HG03025 (cell line): Measurements from ENCODE around the gene CPNE2.
"Not testable (repeated sequence)": the region's sequence is repeated elsewhere in the genome, so short reads cannot be mapped to it uniquely, and the experiment has no call there.

Experiments
- ATAC-seq: cut with Tn5 transposase; IDR thresholded peaks from one replicate; pipeline ENCODE4 v1.9.1; 2021; ENCODE audit warnings: mild to moderate bottlenecking, moderate library complexity; ENCODE audit not compliant: unreplicated experiment, low FRiP score

The CPNE2 gene

DNA sequence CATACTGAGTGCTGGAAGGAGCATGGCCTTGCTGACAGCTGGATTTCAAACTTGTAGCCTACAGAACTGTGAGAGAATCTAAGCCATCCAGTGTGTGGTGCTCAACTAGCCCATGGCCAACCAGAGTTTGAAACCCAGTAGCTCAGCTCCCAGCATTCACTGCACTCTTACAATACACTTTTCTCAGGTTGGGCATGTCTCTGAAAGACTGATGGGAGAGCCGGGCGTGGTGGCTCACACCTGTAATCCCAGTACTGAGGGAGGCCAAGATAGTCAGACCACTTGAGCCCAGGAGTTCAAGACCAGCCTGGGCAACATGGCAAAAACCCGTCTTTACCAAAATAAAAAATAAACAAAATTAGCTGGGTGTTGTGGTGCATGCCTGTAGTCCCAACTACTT is 3.8 kb downstream of the CPNE2 start:
- ATAC-seq: no peak

DNA sequence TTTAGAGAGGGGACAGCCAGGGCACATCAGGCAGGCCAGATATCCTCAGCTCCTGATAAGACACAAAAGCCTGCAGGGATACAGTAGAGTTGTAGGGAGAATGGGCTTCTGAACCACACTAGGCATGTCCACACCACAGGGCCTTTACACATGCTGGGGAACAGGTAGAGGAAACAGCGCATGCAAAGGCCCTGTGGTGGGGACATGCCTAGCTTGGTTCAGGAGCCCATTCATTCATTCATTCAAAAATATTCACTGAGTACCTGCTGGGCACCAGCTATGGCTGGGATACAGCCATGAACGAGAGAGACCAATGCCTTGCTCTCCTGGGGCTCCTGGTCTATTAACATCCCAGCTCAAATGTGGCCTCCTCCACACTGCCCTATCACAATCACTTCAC is 4.4 kb downstream of the CPNE2 start:
- no peak for ATAC-seq

DNA sequence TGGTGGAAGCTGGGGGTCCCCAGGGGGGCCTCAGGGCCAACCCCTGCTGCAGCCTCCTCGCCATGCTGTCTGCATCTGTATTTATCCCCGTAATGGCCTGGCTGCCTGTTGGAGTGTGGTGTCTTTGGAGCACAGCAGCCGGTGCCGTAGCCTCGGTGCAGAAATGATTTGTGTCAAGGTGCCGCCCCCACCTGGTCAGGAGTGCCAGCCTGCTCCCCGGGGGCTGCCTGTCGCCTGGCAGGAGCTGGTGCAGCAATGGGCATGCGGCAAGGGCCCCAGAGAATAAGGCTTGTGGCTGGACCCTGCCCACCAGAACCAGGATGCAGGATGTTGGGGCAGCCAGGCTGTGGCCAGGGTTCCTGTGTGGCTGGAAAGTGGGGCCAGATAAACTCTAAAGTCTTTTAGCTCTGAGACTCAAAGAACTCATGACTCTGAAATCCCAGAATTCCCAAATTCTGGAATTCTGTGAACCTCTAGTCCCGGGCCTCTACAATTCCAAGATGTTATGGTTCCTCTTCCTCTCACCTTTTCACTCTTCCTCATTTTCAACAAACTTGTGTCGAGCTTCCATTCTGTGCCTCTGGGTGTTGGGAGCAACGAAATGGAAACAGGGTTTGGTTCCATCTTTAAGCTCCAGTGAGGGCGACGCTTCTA is 5.9 kb downstream of the CPNE2 start:
- no peak for ATAC-seq

DNA sequence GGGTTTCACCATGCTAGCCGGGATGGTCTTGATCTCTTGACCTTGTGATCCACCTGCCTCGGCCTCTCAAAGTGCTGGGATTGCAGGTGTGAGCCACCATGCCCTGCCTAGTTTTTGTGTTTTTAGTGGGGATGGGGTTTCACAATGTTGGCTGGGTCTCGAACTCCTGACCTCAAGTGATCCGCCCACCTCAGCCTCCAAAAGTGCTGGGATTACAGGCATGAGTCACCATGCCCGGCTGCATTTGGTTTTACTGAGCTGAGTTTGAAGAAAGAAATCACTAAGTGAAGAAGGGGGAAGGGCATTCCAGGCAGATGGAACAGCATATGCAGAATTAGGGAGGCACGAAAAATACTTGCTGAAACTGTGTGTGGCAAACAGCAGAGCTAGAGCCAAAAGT is 7.6 kb downstream of the CPNE2 start:
- not testable (repeated sequence) for ATAC-seq

DNA sequence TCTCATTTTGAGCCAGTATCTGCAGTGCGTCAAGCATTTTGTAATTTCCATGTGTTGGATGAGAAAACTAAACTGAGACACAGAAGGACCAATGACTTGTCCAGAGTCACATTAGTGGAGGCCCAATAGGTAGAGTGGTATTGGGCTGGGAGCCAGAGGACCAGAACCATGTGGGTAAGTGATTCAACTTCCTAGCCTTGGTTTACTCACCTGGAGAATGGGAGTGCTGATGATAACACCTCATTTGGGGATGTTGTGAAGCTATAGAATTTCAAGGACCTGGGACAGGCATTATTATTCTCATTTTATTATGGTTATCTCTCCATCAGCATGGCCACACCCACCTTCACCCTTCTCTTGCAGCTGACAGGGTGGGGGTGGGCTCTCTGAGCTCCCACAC is 8.1 kb downstream of the CPNE2 start:
- no peak for ATAC-seq

DNA sequence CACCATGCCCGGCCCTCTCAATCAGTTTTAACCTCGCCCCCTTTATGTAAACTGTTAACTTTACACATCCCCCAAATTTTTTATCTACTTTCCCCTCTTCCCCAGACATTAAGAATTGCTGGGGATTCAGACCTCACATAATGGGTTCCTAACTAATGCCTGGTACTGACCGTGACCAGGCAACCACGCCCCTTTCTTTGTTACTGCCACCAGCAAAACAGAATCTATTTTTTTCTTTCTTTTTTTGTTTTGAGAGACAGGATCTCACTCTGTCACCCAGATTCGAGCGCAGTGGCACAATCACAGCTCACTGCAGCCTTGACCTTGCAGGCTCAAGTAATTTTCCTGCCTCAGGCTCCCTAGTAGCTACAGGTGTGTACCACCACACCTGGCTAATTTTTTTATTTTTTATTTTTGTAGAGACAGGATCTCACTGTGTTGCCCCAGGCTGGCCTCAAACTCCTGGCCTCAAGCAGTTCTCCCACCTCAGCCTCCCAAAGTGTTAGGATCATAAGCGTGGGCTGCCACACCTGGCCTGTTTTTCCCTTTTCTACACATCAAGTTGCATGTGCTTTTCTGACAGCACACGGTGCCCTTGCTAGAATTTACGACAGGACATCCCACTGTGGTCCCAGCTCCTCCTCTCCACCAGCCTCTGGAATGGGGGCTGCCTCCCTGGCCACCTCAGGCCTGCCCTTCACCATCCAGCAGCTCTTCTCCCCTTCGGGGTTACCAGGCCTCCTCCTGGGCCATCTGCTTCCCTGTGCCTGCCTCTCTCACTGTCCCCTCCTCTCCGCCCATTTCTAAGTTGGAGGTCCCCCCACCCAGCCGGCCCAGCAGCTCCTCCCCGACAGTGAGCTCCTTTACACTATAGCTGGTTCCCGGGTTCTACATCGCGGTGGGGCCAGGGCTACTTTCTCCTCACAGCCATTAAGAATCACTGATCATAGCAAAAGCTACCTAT is 10.8 kb downstream of the CPNE2 start:
- no peak for ATAC-seq

DNA sequence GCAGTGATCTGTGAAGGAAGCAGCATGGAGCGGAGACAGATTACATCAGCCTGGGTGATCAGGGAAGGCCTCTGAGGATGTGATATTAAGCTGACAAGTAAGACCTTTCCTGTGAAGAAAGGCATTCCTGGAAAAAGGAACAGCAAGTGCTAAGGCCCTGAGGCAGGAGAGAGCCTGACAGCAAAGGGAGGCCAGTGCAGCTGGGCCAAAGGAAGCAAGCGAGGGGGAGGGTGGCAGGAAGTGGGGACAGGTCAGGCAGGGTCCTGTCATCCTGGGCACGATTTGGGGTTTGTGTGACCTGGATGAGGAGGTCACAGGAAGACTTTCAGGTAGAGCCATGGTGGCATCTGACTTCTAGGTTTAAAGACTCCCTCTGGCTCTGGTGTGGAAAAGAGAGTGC is 12.3 kb downstream of the CPNE2 start:
- ATAC-seq: no peak

DNA sequence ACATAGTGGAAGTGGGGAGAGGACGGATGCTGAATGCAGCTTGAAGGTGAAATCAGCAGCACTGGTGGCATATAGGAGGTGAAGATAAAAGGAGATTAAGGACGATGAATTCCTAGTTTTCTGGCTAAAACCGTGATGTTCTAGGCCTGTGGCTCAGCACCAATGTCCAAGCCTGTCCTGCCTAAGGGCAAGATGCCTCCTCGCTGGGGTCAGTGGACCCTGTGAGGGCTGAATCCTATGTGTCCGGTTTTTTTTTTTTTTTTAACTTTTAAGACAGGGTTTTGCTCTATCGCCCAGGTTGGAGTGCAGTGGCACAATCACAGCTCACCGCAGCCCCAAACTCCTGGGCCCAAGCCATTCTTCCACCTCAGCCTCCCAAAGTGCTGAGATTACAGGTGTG is 12.8 kb downstream of the CPNE2 start:
- ATAC-seq: no peak

DNA sequence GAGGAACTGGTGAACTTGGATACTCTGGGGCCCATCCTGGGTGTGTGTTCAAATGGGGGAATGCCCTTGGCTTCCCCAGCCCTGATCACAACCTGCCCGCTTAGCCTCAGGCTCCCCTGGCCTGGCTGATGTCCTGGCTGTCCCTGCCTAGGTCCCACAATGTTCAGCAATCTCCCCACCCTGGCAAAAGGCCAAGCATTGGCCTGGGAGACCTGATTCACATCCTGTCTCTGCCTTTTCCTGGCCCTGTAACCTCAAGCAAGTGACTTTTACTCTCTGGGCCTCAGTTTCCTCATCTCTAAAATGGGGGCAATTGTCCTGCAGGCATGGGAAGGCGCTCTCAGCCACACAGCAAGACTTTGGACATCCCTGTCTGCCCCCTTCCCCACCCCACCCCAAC is 14.4 kb downstream of the CPNE2 start:
- no peak for ATAC-seq

DNA sequence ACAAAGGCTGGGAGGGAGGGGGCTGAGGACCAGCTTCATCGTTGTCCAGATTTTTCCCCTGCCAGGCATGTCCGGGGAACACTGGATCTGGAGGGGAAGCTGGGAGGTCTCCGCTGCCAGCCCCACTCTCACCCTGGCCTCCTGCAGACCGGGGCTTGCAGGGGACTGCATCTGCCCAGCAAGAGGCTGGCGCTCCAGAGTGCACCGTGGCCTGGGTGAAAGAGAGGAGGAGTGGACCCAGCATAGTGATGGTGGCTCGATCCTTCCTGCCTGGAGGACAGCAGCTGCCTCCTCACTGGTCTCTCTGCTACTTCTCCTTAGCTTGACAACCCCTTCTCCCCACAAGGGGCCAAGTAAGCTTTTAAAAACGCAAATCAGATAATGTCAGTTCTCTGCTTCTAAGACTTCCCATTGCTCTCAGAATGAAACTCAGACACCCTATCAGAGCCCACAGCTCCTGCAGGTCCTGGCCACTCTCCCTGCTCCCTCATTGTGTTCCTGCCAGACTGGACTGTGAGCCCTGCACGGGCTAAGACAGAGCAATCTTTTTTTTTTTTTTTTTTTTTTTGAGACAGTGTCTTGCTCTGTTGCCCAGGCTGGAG is 15.0 kb downstream of the CPNE2 start:
- ATAC-seq: no peak

DNA sequence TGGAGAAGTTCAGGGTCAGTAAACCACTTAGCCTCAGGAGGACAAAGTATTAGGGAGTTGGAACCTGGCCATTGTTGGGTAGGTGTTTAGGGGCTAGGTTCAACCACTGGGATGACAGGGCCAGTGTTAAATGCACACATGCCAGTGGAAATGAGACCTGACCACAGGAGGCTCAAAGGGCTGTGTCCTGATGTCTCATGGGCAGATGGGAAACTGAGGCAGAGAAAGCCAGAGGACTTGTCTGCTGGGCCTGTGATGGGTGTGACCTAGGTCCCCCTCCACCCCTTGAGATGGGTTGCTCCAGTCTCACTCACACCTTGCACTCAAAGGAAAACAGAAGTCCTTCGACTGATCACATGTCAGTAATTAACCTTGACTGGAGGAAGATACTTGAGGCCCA is 16.0 kb downstream of the CPNE2 start:
- ATAC-seq: no peak

DNA sequence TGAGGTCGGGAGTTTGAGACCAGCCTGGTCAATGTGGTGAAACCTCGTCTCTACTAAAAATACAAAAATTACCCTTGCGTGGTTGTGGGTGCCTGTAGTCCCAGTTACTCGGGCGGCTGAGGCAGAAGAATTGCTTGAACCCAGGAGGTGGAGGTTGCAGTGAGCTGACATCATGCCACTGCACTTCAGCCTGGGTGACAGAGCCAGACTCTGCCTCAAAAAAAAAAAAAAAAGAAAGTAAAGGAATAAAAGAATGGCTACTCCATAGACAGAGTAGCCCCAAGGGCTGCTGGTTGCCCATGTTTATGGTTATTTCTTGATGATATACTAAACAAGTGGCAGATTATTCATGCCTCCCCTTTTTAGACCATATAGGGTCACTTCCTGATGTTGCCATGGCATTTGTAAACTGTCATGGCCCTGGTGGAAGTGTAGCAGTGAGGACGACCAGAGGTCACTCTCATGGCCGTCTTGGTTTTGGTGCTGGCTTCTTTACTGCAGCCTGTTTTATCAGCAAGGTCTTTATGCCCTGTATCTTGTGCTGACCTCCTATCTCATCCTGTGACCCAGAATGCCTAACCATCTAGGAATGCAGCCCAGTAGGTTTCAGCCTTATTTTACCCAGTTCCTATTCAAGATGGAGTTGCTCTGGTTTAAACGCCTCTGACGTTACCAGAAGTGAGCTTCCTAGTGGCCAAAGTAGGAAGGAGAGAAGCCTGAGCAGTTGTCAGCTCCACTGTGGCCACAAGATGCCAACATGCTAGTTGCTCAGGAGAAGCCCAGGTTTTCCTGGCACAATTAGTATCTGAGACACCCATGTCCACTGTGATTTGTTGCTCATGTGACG is 17.1 kb downstream of the CPNE2 start:
- not testable (repeated sequence) for ATAC-seq

DNA sequence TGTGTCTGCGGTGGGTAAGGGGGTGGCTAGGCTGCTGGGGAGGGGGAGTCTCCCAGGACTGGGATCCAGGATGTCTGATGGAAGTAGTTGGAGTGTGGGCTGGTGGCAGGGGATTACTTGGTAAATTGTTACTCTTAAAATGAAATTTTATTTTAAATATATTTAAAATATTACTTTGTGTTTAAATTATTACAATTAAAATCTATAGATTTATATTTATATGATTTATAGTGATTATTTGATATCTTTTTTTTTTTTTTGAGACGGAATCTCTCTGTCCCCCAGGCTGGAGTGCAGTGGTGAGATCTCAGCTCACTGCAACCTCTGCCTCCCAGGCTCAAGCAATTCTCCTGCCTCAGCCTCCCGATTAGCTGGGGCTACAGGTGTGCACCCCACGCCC is 18.6 kb downstream of the CPNE2 start:
- ATAC-seq: no peak

DNA sequence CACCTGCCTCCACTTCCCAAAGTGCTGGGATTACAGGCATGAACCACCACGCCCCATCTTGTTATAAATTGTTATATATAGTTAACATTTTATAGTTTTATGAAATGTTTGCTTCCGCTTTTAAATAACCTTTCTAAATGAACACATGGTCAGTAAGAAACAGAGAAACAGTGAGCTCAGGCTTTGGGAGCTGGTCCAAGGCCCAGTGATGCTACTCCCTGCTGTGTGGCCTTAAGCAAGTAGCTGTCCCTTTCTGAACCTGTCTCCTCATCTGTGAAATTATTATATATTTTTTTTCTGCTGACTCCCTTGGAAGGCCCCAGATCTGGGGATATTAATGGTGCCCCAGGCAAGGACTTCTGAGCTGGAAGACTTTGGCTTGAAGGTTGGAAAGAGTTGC is 19.0 kb downstream of the CPNE2 start:
- no peak for ATAC-seq

DNA sequence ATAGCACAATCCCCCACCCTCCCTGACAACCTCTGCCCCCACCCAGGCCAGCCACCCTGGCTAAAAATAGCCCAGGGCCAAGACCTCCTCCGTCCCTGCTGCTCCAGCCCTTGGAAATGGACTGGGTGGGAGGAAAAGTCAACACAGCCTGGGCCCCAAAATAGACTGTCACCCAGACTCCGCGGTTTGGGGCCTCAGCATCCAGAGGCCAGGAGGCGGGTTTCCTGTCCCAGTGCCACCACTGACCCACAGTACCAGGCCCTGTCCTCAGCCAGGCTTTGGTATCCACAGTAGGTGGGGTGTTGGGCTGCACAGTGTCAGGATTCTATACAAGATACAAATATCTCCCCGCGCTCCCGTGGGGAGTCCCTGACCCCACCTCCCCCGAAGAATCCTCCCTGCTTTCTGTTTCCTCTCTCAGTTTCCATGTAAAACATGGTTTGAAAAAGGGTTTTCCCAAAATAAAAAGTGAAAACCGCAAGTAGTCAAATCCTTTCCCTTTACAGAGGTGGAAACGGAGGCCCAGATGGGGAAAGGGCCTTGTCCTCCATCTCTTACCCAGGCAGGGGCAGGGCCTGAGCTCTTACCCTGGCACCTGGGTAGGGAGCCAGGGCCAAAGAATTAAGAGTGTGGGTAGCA is 20.1 kb downstream of the CPNE2 start:
- ATAC-seq: no peak

DNA sequence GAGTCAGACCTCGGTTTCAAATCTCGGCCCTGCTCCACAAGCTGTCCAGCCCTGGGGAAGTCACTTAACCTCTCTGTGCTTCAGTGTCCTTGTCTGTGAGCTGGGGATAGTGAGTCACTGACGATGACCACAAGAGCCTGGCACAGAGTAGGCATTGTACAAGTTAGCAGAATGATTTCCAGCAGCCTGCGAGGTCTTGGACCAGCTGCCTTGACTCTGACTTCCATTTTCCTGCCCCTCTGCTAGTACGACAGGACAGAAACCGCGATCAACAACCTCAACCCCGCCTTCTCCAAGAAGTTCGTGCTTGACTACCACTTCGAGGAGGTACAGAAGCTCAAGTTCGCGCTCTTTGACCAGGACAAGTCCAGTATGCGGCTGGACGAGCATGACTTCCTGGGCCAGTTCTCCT is 20.7 kb downstream of the CPNE2 start:
- ATAC-seq: no peak

DNA sequence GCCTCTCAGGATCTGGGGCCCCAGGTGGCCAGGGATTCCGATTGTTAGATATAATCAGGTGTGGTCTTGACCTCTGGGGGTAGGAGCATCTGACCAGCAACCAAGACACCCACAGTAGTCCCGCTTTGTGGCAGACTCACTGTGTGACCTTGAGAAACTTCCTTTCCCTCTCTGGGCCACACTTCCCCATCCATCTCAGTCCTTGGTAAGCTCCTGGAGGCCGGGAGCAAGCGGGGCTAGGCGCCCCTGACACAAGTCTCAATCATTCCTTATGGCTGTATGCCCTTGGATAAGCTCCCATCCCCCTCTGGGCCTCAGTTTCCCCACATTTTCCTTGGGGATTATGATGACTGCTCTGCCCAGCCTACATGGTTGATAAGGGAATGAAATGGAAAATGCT is 21.3 kb downstream of the CPNE2 start:
- ATAC-seq: no peak

DNA sequence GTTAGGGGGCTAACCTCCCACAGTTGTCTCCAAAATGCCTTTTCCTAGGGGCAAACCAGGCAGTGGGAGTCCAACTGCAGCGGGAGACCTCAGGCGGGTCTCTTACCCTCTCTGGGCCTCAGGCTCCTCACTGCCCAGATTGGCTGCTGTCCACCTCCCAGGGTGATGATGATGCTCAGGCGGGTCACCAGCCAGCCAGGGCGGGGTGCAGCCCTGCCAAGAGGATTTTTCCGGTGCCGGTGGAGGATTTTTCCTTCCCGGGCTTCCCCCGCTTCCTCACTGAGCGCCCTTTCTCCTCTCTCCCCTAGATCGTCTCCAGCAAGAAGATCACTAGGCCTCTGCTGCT is 22.8 kb downstream of the CPNE2 start:
- no peak for ATAC-seq

DNA sequence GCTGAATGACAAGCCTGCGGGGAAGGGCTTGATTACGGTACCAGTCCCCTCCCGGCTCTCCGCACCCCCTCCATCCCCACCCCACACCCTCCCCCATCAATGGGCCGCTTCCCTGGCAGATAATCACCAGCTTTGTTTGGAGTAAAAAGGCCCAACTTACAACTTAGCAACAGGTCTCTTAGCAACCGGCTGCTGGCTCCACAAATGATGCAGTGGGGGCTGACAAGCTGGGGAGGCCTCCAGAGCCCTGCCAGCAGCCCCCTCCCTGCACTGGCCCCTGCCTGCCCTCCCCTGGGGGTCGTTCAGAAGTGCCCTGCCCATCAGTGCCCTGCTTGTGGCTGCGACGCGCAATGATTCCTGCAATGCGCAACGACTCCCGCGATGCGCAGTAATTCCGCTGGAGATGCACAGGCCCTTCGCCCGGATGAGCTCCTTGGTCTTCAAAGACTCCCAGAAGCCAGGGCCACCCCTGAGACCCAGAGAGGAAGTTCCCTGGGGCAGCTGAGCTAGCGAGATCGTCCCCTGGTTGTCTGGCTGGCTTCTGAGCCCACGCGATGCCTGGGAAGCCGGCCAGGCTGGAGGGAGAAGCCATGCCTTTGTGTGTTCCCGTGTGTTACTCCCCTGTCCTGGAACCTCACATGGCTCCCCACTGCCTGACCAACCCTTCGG is 23.3 kb downstream of the CPNE2 start:
- ATAC-seq: no peak
